Subcutaneous abdominal adipose tissue (tissue), 5 donors: ENCODE measurements around the gene ZDHHC11.
"Not testable (repeated sequence)": the region's sequence is repeated elsewhere in the genome, so short reads cannot be mapped to it uniquely, and the experiment has no call there.

Source experiments
- H3K27ac ChIP-seq: one replicate; pipeline ENCODE4 v1.7.0; 2013; ENCODE audit warnings: low read depth, mild to moderate bottlenecking, inconsistent platforms, low read length, moderate library complexity
- H3K27me3 ChIP-seq, 5 donors: one replicate each; pipeline ENCODE4 v1.7.0; 2013; ENCODE audit warnings: low read length in 5 of 5, inconsistent platforms in 1 of 5; ENCODE audit not compliant: control insufficient read depth in 5 of 5, insufficient read depth in 4 of 5
- H3K36me3 ChIP-seq, 5 donors: one replicate each; pipeline ENCODE4 v1.7.0; 2013; ENCODE audit warnings: low read length in 5 of 5; ENCODE audit not compliant: control insufficient read depth in 5 of 5, insufficient read depth in 5 of 5
- H3K4me1 ChIP-seq, 5 donors: one replicate each; pipeline ENCODE4 v1.7.0; 2013; ENCODE audit warnings: low read length in 5 of 5, mild to moderate bottlenecking in 3 of 5, moderate library complexity in 1 of 5; ENCODE audit not compliant: control insufficient read depth in 5 of 5, insufficient read depth in 5 of 5
- H3K4me3 ChIP-seq, 5 donors: one replicate each; pipeline ENCODE4 v1.7.0; 2013; ENCODE audit warnings: low read length in 5 of 5, low read depth in 1 of 5
- H3K9ac ChIP-seq, 5 donors: one replicate each; pipeline ENCODE4 v1.7.0; 2013; ENCODE audit warnings: low read length in 5 of 5, mild to moderate bottlenecking in 4 of 5, moderate library complexity in 3 of 5
- H3K9me3 ChIP-seq, 5 donors: one replicate each; pipeline ENCODE4 v1.7.0; 2013; ENCODE audit warnings: low read length in 5 of 5; ENCODE audit not compliant: control insufficient read depth in 5 of 5
- donor health status: healthy.
- donor health status: healthy.
- donor health status: healthy.
- donor health status: healthy.
- donor health status: healthy.

Gene ZDHHC11

GRCh38 chr5:852431-853401 is 1.9 kb upstream of the ZDHHC11 start:
- Histone ChIP-seq H3K27me3 (peaks cover 8 to 30% (median 23%) of the 10 kb centered on the region in 5 donors), H3K27ac (no peak overlapping the region), H3K4me3 (no peak overlapping the region), H3K9me3 (no peaks in the 10 kb centered on the region), H3K9ac (no peak overlapping the region), H3K4me1 (peaks cover 0 to 18% (median 11%) of the 10 kb centered on the region in 5 donors), H3K36me3 (no peaks in the 10 kb centered on the region)

- Histone ChIP-seq H3K36me3 (no peaks in the 10 kb centered on the region), H3K27me3 (peaks cover 8 to 30% (median 23%) of the 10 kb centered on the region in 5 donors), H3K4me1 (peaks cover 0 to 18% (median 11%) of the 10 kb centered on the region in 5 donors), H3K27ac (no peak overlapping the region), H3K9me3 (no peaks in the 10 kb centered on the region), H3K9ac (no peak overlapping the region), H3K4me3 (no peak overlapping the region)
Observed at GRCh38 chr5:852018-852417, 1.2 kb upstream of the ZDHHC11 start.

DNA sequence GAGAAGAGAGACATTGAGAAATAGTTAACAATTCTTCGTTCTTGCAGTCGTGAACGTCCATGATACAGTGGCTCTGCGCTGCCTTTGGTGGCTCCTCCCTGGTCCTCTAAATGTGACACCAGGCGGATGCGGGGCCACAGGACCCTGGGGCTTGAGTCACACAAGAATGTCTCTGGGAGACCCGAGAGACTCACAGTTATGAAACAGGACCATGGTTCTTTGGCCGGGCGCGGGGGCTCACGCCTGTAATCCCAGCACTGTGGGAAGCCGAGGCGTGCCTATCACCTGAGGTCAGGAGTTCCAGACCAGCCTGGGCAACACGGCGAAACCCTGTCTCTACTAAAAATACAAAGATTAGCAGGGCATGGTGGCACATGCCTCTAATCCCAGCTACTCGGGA is 767 bp upstream of the ZDHHC11 start:
- peaks cover 8 to 30% (median 23%) of the 10 kb centered on the region in 5 donors for H3K27me3 ChIP-seq
- H3K27ac ChIP-seq = no peak overlapping the region
- no peaks in the 10 kb centered on the region for H3K36me3 ChIP-seq
- H3K4me3 ChIP-seq = no peak overlapping the region
- H3K9me3 ChIP-seq = no peaks in the 10 kb centered on the region
- H3K9ac ChIP-seq = no peak overlapping the region
- H3K4me1 ChIP-seq = peaks cover 0 to 18% (median 11%) of the 10 kb centered on the region in 5 donors

GRCh38 chr5:851076-851475 is 290 bp upstream of the ZDHHC11 start:
- Histone ChIP-seq H3K27me3 (peaks cover 8 to 30% (median 23%) of the 10 kb centered on the region in 5 donors), H3K4me3 (peak overlapping the region in 1 of 5 donors; percentile 28)

GRCh38 chr5:849651-850301 is 1.0 kb downstream of the ZDHHC11 start:
- Histone ChIP-seq H3K27ac (no peak overlapping the region), H3K27me3 (peaks cover 8 to 30% (median 21%) of the 10 kb centered on the region in 5 donors), H3K9ac (no peak overlapping the region), H3K4me3 (peak overlapping the region in 3 of 5 donors; percentile 22 to 29 (median 28)), H3K9me3 (no peaks in the 10 kb centered on the region), H3K36me3 (no peaks in the 10 kb centered on the region), H3K4me1 (peaks cover 0 to 18% (median 11%) of the 10 kb centered on the region in 5 donors)

More at GRCh38 chr5:851076-851475, 290 bp upstream of the ZDHHC11 start:
- Histone ChIP-seq H3K36me3 (no peaks in the 10 kb centered on the region), H3K9ac (no peak overlapping the region), H3K9me3 (no peaks in the 10 kb centered on the region), H3K27ac (no peak overlapping the region), H3K4me1 (peaks cover 0 to 18% (median 11%) of the 10 kb centered on the region in 5 donors)

GRCh38 chr5:848671-849111 is 2.1 kb downstream of the ZDHHC11 start:
- no peak overlapping the region for H3K9ac ChIP-seq
- peaks cover 0 to 18% (median 11%) of the 10 kb centered on the region in 5 donors for H3K4me1 ChIP-seq
- H3K36me3 ChIP-seq = no peaks in the 10 kb centered on the region

GRCh38 chr5:847736-848135 is 3.0 kb downstream of the ZDHHC11 start:
- not testable (repeated sequence) for H3K4me3 ChIP-seq, H3K9ac ChIP-seq, H3K36me3 ChIP-seq, H3K27ac ChIP-seq, H3K9me3 ChIP-seq
- H3K4me1 ChIP-seq = peaks cover 0 to 18% (median 11%) of the 10 kb centered on the region in 5 donors
- H3K27me3 ChIP-seq = peaks cover 8 to 24% (median 13%) of the 10 kb centered on the region in 5 donors

More at GRCh38 chr5:848671-849111, 2.1 kb downstream of the ZDHHC11 start:
- Histone ChIP-seq H3K27me3 (peaks cover 8 to 30% (median 21%) of the 10 kb centered on the region in 5 donors), H3K27ac (no peak overlapping the region), H3K9me3 (no peaks in the 10 kb centered on the region), H3K4me3 (no peak overlapping the region)

GRCh38 chr5:847212-847611 is 3.6 kb downstream of the ZDHHC11 start:
- not testable (repeated sequence) for H3K9ac ChIP-seq, H3K36me3 ChIP-seq, H3K4me3 ChIP-seq, H3K27ac ChIP-seq, H3K9me3 ChIP-seq
- H3K27me3 ChIP-seq = peaks cover 4 to 19% (median 12%) of the 10 kb centered on the region in 5 donors
- peaks cover 0 to 18% (median 11%) of the 10 kb centered on the region in 5 donors for H3K4me1 ChIP-seq

- H3K36me3 ChIP-seq, H3K9ac ChIP-seq, H3K27ac ChIP-seq, H3K9me3 ChIP-seq, H3K4me3 ChIP-seq: not testable (repeated sequence)
- peaks cover 0 to 18% (median 11%) of the 10 kb centered on the region in 5 donors for H3K4me1 ChIP-seq
- H3K27me3 ChIP-seq = peaks cover 4 to 19% (median 10%) of the 10 kb centered on the region in 5 donors
Observed at GRCh38 chr5:846602-847091, 4.1 kb downstream of the ZDHHC11 start.
